ENCODE results near the gene VRK2. TPM values are rescaled to one million over a fixed set of nuclear protein-coding genes. Genes with fewer than 3 reads are reported as not detected.

The VRK2 gene
- total RNA-seq, 1 experiment from 2014 or later, result 33.0 TPM

DNA sequence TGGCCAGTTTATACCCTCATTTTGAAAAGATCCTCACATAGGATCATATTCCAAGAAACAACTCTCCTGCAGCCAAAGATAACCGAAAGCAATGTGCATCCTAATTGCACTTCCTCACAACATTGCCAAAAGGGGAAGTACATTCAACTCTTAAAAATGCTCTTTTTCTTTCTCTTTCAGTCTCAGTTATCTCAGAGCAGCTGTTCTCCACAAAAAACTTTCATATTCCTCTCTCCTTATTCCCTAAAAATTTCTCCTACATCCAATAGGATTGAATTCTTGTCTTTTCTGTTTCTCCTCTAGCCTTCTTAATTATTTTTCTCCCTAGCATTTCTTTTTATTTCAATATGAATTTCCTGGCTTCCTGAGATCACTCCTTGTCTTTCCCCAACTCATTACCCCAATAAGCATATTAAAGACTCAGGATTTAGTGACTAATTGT lies 7.4 kb upstream of the VRK2 start:
- Histone ChIP-seq H3K27me3 (ENCODE audit: insufficient read depth, low read length) (no peaks in the 10 kb centered on the region), H2AFZ (ENCODE audit: low read depth, low read length, poor library complexity, severe bottlenecking) (no peak overlapping the region), H3K27ac (ENCODE audit: low read depth, low read length) (no peak overlapping the region), H3K36me3 (ENCODE audit: control insufficient read depth in 1 of 2, insufficient read depth in 2 of 2, low read length in 2 of 2) (no peaks in the 10 kb centered on the region), H3K9me3 (ENCODE audit: control insufficient read depth in 1 of 2, insufficient read depth in 1 of 2, low read depth in 1 of 2, low read length in 2 of 2) (no peaks in the 10 kb centered on the region), H3K4me3 (replicated peaks in 1 of 2; ENCODE audit: low read depth in 1 of 2, low read length in 2 of 2) (no peak overlapping the region), H3K4me1 (ENCODE audit: control insufficient read depth in 1 of 2, insufficient read depth in 2 of 2, low read length in 2 of 2) (peaks cover 18 to 39% of the 10 kb centered on the region in 2 experiments), H3K79me2 (ENCODE audit: insufficient read depth, low read length) (no peaks in the 10 kb centered on the region), H3K9me2 (ENCODE audit: insufficient read depth) (no peaks in the 10 kb centered on the region), H4K20me1 (ENCODE audit: insufficient read depth) (no peaks in the 10 kb centered on the region), H3K9ac (ENCODE audit: low read length) (no peak overlapping the region), H3K4me2 (ENCODE audit: low read length) (no peak overlapping the region)
- CTCF ChIA-PET, result no interaction called here
- no peak for DNase-seq (ENCODE audit: low read depth, low spot score)
- POLR2A ChIA-PET, result no interaction called here
- TF ChIP-seq JUND (IDR thresholded peaks at IDR 0.05) (no peak), EZH2 (IDR thresholded peaks at IDR 0.05) (no peak), CEBPB (IDR thresholded peaks at IDR 0.05; ENCODE audit: low read depth) (no peak), ZNF274 (IDR thresholded peaks at IDR 0.05; ENCODE audit: low read depth, low read length) (no peak), RAD21 (IDR thresholded peaks at IDR 0.05; ENCODE audit: low read depth) (no peak), EZH2phosphoT487 (IDR thresholded peaks at IDR 0.05; ENCODE audit: borderline replicate concordance) (no peak), YY1 (IDR thresholded peaks at IDR 0.05; ENCODE audit: extremely low read depth, insufficient replicate concordance, low read depth, low read length) (no peak), SP1 (IDR thresholded peaks at IDR 0.05; ENCODE audit: low read depth) (no peak), CBX3 (IDR thresholded peaks at IDR 0.05; ENCODE audit: low read depth) (no peak), TCF7L2 (IDR thresholded peaks at IDR 0.05; ENCODE audit: borderline replicate concordance, extremely low read depth, insufficient read depth, insufficient read length) (no peak)
- TF ChIP-seq, protein P1, sequence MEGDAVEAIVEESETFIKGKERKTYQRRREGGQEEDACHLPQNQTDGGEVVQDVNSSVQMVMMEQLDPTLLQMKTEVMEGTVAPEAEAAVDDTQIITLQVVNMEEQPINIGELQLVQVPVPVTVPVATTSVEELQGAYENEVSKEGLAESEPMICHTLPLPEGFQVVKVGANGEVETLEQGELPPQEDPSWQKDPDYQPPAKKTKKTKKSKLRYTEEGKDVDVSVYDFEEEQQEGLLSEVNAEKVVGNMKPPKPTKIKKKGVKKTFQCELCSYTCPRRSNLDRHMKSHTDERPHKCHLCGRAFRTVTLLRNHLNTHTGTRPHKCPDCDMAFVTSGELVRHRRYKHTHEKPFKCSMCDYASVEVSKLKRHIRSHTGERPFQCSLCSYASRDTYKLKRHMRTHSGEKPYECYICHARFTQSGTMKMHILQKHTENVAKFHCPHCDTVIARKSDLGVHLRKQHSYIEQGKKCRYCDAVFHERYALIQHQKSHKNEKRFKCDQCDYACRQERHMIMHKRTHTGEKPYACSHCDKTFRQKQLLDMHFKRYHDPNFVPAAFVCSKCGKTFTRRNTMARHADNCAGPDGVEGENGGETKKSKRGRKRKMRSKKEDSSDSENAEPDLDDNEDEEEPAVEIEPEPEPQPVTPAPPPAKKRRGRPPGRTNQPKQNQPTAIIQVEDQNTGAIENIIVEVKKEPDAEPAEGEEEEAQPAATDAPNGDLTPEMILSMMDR (IDR thresholded peaks at IDR 0.05 in 2 of 3, conservative IDR thresholded peaks at IDR 0.05 in 1 of 3; ENCODE audit: borderline replicate concordance in 1 of 3, insufficient read depth in 1 of 3, low read depth in 2 of 3, low read length in 2 of 3), result no peak
- TF ChIP-seq, protein P2, sequence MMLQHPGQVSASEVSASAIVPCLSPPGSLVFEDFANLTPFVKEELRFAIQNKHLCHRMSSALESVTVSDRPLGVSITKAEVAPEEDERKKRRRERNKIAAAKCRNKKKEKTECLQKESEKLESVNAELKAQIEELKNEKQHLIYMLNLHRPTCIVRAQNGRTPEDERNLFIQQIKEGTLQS (IDR thresholded peaks at IDR 0.05), result no peak
- TF ChIP-seq, protein P3, sequence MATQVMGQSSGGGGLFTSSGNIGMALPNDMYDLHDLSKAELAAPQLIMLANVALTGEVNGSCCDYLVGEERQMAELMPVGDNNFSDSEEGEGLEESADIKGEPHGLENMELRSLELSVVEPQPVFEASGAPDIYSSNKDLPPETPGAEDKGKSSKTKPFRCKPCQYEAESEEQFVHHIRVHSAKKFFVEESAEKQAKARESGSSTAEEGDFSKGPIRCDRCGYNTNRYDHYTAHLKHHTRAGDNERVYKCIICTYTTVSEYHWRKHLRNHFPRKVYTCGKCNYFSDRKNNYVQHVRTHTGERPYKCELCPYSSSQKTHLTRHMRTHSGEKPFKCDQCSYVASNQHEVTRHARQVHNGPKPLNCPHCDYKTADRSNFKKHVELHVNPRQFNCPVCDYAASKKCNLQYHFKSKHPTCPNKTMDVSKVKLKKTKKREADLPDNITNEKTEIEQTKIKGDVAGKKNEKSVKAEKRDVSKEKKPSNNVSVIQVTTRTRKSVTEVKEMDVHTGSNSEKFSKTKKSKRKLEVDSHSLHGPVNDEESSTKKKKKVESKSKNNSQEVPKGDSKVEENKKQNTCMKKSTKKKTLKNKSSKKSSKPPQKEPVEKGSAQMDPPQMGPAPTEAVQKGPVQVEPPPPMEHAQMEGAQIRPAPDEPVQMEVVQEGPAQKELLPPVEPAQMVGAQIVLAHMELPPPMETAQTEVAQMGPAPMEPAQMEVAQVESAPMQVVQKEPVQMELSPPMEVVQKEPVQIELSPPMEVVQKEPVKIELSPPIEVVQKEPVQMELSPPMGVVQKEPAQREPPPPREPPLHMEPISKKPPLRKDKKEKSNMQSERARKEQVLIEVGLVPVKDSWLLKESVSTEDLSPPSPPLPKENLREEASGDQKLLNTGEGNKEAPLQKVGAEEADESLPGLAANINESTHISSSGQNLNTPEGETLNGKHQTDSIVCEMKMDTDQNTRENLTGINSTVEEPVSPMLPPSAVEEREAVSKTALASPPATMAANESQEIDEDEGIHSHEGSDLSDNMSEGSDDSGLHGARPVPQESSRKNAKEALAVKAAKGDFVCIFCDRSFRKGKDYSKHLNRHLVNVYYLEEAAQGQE (IDR thresholded peaks at IDR 0.05; ENCODE audit: low read depth), result no peak
- TF ChIP-seq, protein P4, sequence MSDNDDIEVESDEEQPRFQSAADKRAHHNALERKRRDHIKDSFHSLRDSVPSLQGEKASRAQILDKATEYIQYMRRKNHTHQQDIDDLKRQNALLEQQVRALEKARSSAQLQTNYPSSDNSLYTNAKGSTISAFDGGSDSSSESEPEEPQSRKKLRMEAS (IDR thresholded peaks at IDR 0.05), result no peak
- RAD21 ChIA-PET (ENCODE audit: low non-redundant PET in 1 of 2, low total read pairs in 2 of 2, uncharacterized antibody in 2 of 2, unreplicated experiment in 2 of 2), result no interaction called here
- no TSS peak for BruUV-seq (replicated peaks)
- intact Hi-C loops (cut with micrococcal nuclease), result no loop called here
- no peak for ATAC-seq
